Breast epithelium (tissue), 3 donors: ENCODE results near the gene PIK3R5.

ENCODE experiments used
- CTCF ChIP-seq, 3 donors: fragments of 450-650 bp; IDR thresholded peaks; one replicate each; pipeline ENCODE4 v1.5.1; 2016 to 2017; ENCODE audit warnings: antibody characterized with exemption in 3 of 3, mild to moderate bottlenecking in 3 of 3, moderate library complexity in 3 of 3
- POLR2A ChIP-seq: fragments of 450-650 bp; IDR thresholded peaks from one replicate; pipeline ENCODE4 v1.6.1; 2016; ENCODE audit warnings: antibody characterized with exemption, mild to moderate bottlenecking, moderate library complexity
- POLR2AphosphoS5 ChIP-seq, 3 donors: sonication (generic); formaldehyde crosslinking; IDR thresholded peaks; one replicate each; pipeline ENCODE4 v1.6.1; 2017; ENCODE audit warnings: antibody characterized with exemption in 3 of 3

DNA sequence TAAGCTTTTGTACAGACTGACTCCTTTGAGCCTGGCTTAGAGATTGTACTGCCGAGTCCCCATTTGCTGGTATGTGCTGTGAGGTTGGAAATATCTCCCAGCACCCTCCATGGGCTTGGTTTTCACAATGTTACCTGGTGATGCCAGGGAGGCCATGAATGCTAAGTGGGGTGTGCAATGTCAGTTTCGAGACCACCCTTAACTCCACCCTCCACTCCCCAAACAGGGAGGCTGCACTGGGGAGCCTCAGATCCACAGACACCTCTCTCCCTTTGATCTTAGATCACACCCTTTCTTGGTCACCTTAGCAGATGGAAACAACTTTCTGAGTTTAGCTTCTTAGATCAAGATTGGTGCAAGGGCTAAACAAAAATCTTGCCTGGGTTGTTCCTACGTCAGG lies 69.4 kb downstream of the PIK3R5 start:
- no peak for TF ChIP-seq POLR2AphosphoS5 (IDR thresholded peaks at IDR 0.05)
- TF ChIP-seq CTCF (IDR thresholded peaks at IDR 0.05): no peak
- TF ChIP-seq POLR2A: no peak
